GM18861 (cell line): Measurements from ENCODE around the gene NCOA5.
"Not testable (repeated sequence)": the region's sequence is repeated elsewhere in the genome, so short reads cannot be mapped to it uniquely, and the experiment has no call there.

Experiments
- ATAC-seq: cut with Tn5 transposase; IDR thresholded peaks from one replicate; pipeline ENCODE4 v1.9.1; 2021; ENCODE audit not compliant: unreplicated experiment

Gene NCOA5

DNA sequence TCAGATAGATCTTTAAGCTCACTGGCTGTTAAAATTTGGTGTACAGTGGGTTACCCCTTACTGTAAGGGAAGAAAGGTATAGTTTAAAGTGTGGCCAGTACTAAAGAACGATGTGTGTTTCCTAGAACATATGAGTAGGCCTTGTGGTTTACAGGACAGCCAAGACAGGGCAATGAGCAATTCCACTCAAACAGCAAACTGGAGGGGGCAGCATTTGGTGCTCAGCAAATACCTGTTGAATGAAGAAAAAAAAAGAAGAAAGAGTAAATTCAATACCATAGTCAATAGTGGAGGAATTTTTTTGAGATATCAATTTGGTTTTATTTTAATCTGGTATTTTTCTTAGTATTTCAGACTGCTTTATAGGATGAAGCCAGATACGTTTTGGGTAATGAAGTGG, 3.8 kb upstream of the NCOA5 start:
- ATAC-seq: no peak

DNA sequence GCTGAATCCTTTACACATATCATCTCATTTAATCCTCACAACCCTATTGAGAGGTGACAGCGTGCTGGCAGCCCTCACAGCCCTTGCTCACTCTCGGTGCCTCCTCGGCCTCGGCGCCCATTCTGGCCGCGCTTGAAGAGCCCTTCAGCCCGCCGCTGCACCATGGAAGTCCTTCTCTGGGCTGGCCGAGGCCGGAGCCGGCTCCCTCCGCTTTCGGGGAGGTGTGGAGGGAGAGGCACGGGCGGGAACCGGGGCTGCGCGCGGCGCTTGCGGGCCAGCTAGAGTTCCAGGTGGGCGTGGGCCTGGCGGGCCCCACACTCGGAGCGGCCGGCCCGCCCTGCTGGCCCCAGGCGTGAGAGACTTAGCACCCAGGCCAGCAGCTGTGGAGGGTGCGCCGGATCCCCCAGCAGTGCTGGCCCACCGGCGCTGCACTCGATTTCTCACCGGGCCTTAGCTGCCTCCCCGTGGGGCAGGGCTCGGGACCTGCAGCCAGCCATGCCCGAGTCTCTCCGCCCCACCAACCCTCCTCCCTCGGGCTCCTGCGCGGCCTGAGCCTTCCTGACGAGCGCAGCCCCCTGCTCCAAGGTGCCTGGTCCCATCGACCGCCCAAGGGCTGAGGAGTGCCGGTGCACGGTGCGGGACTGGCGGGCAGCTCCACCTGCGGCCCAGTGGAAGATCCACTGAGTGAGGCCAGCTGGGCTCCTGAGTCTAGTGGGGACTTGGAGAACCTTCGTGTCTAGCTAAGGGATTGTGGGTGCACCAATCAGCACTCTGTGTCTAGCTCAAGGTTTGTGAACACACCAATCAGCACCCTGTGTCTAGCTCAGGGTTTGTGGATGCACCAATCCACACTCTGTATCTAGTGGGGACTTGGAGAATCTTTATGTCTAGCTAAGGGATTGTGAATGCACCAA, 2.1 kb upstream of the NCOA5 start:
- ATAC-seq: not testable (repeated sequence)

GRCh38 chr20:46089167-46089416, 670 bp downstream of the NCOA5 start:
- ATAC-seq: no peak

DNA sequence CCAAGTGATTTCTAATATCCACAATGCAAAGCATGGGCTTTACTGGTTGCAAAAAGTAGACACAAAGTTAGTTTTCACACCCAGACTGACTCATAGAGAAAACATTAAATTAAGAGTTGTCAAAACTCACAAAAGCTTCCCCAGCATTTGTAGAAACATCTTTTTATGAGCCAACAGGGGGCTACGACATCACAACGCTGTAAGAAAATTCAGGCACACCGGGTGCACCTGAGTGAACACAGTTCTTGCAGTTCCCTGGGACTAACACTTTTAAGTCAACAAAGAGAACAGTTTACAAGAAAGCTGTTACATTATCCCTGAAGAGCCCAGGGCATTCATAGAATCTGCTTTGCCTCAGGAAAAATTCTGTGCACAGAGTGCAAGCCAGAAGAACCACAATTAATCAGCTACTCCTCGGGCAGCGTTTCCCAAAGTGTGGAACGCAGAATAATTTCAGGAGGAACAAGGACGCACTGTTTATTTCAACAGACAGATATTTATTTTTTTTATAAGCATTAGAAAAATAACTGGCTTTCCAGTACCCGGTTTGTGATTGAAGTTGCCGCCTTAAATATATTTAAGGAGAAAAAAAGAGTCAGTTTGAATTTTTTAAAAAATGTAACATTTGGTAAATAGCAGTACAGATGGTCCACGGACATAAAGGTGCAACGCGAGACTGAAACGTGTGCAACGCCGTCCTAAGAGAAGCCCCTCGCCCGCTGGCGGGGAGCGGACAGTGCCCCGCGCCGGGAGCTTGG, 1.2 kb downstream of the NCOA5 start:
- no peak for ATAC-seq

- ATAC-seq: no peak
These were observed 2.6 kb downstream of the NCOA5 start for GRCh38 chr20:46087161-46087560.

DNA sequence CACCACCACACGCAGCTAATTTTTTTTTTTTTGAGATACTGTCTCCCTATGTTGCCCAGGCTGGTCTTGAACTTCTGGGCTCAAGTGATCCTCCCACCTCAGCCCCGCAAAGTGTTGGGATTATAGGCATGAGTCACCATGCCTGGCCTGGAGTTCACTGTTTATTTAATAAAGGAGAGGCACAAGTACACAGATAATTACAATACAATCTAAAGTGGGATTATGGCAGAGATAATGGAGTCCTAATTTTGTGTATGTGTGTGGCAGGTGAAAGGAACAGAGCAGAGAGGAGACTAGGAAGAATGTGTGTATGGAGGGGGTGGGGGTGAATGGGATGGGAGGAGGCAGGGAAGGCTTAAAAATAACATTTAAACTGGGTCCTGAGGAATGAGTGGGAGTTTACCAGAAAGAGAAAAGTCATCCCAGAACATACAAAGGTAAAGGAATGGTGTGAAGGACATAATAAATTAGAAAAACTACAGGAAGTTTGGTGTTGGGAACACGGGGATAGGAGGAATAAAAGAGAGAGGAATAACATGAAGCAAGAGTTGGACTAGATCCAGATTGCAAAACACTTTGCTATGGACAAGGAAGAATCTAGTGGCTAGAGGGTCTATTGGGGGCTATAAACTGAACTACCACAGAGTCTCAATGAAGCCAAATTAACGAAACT, 4.4 kb downstream of the NCOA5 start:
- no peak for ATAC-seq

DNA sequence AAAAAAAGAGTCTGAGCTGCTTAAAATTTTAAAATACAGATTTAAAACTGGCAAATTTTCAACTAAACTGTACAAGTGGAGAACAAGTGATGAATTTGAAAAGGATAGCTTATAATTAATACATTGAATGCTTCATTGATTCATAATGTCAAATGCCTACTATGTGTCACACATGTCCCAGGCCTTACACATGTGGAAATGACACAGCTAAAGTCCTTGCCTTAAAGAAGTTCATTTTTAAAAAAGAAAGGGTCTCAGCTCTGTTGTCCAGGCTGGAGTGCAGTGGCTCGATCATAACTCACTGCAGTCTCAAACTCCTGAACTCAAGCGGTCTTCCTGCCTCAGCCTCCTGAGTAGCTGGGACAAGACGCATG, 5.0 kb downstream of the NCOA5 start:
- no peak for ATAC-seq

DNA sequence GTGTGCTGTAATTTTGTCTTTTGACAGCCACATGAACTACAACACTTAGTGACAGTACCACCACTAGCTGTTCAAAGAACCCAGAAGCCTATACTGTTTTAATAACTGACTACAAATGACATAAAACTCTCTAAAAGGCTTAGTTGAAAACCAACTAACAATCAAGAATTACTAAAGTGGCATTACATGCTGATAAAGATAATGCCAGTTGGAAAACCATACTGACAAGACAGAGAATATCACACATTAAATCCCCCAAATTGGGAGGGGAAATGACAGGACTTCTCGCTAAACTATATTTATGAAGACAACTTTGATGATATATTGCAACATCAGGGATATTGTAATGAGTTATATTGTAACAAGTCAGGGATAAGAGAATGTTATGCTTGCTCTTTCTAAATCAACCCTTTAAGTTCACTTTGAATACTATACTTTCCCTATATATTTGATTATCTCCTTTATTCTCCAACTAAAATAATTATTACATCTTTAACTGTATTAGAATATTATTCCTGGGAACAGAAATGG, 6.2 kb downstream of the NCOA5 start:
- no peak for ATAC-seq

DNA sequence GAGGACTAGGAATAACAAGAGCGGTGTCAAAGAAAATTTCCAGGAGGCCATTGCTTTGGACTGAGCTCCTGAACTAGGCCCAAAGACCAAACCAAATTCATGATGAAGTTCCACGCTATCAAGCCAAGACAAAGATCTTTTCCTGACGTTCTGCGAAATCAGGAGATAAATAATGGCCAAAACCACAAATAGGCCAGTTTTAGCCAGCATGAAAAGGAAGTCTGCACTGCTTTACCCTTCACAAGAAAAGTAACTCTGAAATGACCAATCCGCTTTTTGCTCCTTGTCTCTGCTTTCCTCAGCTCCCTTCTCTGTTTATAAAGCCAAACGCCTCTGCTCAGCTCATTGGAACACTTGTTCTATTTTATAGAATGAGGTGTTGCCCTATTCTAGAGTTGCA, 6.7 kb downstream of the NCOA5 start:
- ATAC-seq: no peak

- no peak for ATAC-seq
These were observed 8.7 kb downstream of the NCOA5 start for GRCh38 chr20:46081074-46081473.

- ATAC-seq: no peak
These were observed 10.8 kb downstream of the NCOA5 start for GRCh38 chr20:46078954-46079353.

DNA sequence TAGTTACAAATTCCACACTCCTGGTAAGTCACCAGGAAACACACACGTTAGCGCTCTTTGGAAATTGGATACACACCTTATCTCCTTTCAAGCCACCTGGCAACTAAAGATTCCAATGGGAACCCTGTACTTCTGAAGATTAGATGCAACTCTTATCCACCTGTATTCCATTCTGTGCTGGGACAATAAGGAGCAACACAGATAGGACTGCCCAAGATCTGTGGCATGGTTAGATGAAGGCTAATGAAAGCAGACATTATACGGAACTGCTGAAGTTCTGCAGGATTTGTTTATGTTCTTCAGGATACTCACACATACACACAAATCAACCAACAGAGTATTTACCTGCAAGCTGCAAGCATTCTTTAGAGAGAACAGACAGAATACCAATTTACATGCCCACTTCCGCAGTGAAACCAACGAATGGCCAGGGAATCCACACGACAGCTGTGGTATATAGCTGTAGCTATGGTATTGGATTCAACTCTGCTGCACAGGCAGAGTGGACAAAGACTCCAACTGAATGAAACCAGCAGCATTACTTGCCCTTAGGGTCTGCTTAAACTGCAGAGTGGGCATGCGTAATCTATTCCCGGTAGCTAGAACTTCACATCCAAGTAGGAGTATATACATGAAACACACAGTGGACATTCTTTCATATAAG, 12.0 kb downstream of the NCOA5 start:
- ATAC-seq: no peak

DNA sequence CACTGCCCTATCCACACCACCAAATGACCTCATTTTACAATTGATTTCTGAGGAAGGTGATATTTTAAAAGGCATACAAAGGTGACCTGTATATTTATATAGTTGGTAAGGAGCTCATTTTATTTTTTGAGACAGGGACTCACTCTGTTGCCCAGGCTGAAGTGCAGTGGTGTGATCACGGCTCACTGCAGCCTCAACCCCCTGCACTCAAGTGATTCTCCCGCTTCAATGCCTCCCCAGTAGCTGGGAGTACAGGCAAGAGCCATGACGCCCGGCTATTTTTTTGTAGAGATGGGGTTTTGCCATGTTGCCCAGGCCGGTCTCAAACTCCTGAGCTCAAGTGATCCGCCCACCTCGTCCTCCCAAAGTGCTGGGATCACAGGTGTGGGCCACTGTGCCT, 13.0 kb downstream of the NCOA5 start:
- ATAC-seq: no peak

DNA sequence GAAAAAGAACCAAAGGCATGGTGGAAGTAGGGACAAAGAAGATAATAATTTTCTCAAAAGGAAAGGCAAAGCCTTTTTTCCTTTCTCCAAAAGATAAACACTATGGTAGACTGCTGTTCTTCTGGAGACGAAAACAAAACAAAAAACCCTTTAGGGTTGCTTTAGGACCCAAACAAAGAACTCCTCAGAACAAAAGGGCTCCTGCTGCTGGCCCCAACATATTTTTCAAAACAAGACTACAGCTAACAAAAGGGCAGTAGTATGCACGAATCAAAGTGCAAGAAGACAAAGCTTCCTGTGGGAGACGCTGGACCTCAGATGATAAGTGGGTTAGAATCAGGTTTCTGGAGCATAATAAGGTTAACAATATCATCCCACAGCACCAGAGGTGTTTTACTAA, 15.8 kb downstream of the NCOA5 start:
- no peak for ATAC-seq

DNA sequence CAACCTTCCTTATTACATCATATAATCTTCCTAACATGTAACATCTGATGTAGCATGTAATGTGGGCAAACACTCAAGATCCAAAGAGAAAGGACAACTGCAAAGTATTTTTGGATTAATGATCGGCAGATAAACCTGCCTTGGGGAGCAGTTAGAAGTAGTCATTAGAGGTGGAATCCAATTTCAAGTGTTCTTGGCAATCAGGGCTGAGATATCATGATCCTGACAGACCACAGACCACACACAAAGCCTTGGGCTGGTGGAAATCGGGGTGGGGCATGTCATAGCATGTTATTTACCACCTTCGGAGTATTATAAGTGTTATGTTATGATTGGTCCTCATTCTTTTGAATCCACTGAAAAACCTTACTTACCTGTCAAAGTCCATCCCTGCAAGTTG, 16.3 kb downstream of the NCOA5 start:
- no peak for ATAC-seq

DNA sequence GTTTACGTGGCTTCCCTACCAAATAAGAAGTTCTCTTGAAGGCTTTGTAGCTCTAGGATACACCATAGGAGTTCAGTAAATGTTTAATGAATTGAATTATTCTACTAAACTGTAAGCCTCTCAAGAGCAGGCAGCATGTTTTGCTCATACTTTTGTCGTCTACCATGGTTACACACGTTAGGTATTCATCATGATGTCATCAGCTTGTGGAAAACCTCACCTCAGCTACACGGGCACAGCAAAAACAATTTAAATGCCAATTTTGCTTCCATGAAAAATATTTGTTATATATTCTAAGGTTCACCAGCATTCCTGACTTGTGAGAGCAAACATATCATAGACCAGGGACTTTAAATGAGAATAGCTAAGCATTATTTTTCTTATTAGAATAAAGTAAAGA, 16.7 kb downstream of the NCOA5 start:
- ATAC-seq: no peak

- ATAC-seq: no peak
These were observed 18.2 kb downstream of the NCOA5 start for GRCh38 chr20:46071573-46071972.

- ATAC-seq: no peak
These were observed 19.4 kb downstream of the NCOA5 start for GRCh38 chr20:46070215-46070900.

GRCh38 chr20:46065691-46066090, 24.1 kb downstream of the NCOA5 start:
- ATAC-seq: no peak

GRCh38 chr20:46065006-46065405, 24.8 kb downstream of the NCOA5 start:
- no peak for ATAC-seq

- ATAC-seq: no peak
These were observed 26.1 kb downstream of the NCOA5 start for GRCh38 chr20:46063652-46064054.
